ENCODE measurements around the gene OCLN.
"Not testable (repeated sequence)": the region's sequence is repeated elsewhere in the genome, so short reads cannot be mapped to it uniquely, and the experiment has no call there.

Gene OCLN

DNA sequence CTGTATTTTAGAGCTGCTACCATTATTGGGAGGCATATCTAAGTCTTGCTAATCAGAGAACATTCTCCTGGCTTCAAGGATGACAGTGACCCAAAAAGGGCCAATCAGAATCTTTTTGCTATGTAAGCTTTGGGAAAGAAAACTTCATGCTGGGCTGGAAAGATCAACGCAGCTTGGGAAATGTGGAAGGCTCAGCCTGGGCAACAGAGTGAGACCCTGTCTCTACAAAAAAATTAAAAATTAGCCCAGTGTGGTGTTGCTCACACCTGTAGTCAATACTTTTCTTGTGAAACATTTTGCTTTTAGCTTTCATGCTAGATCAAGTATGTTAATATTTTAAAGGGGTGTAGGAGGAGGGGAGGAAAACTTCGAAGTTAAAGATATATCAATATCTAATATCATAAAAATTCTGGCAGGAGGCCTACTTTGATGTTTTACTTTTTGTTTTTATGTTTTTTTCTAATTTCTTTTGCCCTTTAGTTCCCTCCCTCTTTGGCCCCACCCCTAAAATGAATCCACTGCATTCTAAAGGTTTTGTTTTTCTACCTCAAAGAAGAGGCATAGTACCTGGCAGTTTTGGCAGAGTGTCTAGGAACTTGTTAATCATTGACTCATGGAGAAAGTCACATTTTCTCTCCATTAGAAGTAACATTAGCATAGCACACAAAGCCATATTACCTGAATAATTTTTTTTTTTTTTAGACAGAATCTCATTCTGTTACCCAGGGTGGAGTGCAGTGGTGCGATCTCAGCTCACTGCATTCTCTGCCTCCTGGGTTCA, 50.4 kb downstream of the OCLN start:
- not testable (repeated sequence) for H3K27ac ChIP-seq; DNase-seq (ENCODE audit: low spot score); H3K4me3 ChIP-seq

GRCh38 chr5:69544602-69545001, 52.0 kb downstream of the OCLN start:
- DNase-seq (ENCODE audit: low spot score); H3K27ac ChIP-seq; H3K4me3 ChIP-seq: not testable (repeated sequence)

GRCh38 chr5:69559908-69560330, 67.3 kb downstream of the OCLN start, which contains the start of gene GTF2H2C:
TSS of gene GTF2H2C (plus strand) at chr5:69560191. CDS start at chr5:69565133, 4,942 bp downstream.
- peak within 1 kb of the TSS; percentile 71 for H3K4me3 ChIP-seq
- peak; percentile 72 for DNase-seq (ENCODE audit: low spot score)
- H3K27ac ChIP-seq = peak within 1 kb of the TSS in 1 of 2 donors; percentile 13

DNA sequence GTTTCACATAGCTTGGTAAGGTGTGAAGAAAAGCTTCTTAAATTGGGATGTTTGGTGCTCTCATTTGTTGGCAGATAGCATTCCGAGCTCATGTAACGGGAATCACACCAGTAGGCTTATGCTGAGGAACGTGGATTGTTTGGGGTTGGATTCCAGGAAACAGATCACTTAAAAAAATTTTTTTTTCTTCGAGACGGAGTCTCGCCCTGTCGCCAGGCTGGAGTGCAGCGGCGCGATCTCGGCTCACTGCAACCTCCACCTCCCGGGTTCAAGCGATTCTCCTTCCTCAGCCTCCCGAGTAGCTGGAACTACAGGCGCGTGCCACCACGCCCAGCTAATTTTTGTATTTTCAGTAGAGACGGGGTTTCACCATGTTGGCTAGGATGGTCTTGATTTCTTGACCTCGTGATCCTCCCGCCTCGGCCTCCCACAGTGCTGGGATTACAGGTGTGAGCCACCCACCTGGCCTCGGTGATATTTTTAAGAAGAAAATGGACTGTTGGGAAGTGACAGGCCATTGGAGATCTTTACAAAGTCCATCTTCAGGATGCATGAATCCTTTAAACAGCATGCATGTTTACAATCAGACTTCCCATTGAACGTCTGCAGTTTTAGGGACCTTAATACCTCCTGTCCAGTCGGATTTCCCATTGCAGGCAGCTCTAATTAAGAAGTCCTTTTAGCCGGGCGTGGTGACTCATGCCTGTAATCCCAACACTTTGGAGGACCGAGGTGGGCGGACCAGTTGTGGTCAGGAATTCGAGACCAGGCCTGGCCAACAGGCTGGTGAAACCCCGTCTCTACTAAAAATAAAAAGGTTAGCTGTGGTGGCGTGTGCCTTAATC, 68.2 kb downstream of the OCLN start:
- H3K4me3 ChIP-seq = peak overlapping the region; percentile 56
- not testable (repeated sequence) for H3K27ac ChIP-seq; DNase-seq (ENCODE audit: low spot score)

- H3K4me3 ChIP-seq; DNase-seq (ENCODE audit: low spot score); H3K27ac ChIP-seq: not testable (repeated sequence)
Measured at GRCh38 chr5:69566172-69566571, 73.6 kb downstream of the OCLN start.

- not testable (repeated sequence) for DNase-seq (ENCODE audit: low spot score); H3K27ac ChIP-seq; H3K4me3 ChIP-seq
Measured at GRCh38 chr5:69568072-69568471, 75.5 kb downstream of the OCLN start.

GRCh38 chr5:69583356-69583755, 90.8 kb downstream of the OCLN start:
- not testable (repeated sequence) for DNase-seq (ENCODE audit: low spot score); H3K4me3 ChIP-seq; H3K27ac ChIP-seq

GRCh38 chr5:69596114-69596840, 103.7 kb downstream of the OCLN start:
- not testable (repeated sequence) for H3K27ac ChIP-seq; H3K4me3 ChIP-seq; DNase-seq (ENCODE audit: low spot score)

DNA sequence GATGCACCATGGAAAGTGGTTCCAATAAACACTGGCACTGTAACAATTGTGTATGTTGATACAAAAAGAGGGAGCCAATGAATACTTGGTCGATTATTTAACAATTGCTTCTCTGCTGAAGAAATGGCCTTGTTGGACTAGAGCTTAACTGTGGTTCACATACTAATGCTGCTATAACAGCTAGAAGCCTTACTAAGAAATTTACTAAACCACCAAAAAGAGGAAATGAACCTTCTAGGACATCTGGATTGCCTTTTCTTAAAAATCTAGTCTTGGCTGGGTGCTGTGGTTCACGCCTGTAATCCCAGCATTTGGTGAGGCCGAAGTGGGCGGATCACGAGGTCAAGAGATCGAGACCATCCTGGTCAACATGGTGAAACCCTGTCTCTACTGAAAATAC, 109.4 kb downstream of the OCLN start:
- not testable (repeated sequence) for DNase-seq (ENCODE audit: low spot score); H3K4me3 ChIP-seq; H3K27ac ChIP-seq

DNA sequence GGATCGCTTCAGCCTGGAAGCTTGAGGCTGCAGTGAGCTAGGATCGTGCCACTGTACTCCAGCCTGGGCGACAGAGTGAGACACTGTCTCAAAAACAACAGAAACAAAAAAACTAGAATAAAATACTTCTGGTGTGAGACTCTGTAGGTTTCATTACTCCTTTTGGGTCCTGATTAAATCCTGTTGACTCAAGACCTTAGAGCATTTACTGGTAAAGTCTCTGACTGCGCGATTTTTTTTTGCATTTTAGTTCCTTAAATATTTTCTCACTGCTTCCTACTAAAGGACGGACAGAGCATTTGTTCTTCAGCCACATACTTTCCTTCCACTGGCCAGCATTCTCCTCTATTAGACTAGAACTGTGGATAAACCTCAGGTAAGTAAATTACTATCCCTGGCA, 114.2 kb downstream of the OCLN start:
- not testable (repeated sequence) for H3K27ac ChIP-seq; DNase-seq (ENCODE audit: low spot score); H3K4me3 ChIP-seq

Data from coronary artery (tissue), 2 donors.